ENCODE results near the gene MNS1. TPM values are rescaled to one million over a fixed set of nuclear protein-coding genes. Genes with fewer than 3 reads are reported as not detected.

The MNS1 gene
- total RNA-seq, 1 experiment from 2014 or later, result 8.4 TPM

Other genes with a start within 250 kb of the MNS1 start
- 4.2 and 5.5 TPM in 2 replicates for gene RFX7, start 221.3 kb downstream of the MNS1 start, total RNA-seq (2014; rRNA removed; shearing (Covaris generic))
- gene TEX9, start 99.7 kb downstream of the MNS1 start, total RNA-seq (2014; rRNA removed; shearing (Covaris generic)), result 0.16 and 1.2 TPM in 2 replicates